HEK293 (cell line): ENCODE data around the gene TAS1R2.

Experiments
- CTCF ChIA-PET: fragments of 350-600 bp; formaldehyde crosslinking; extraction: SDS; loops from one replicate; lab custom pipeline; 2021; ENCODE audit warnings: antibody characterized with exemption; lab: Yijun Ruan, JAX
- POLR2A ChIA-PET: fragments of 300-600 bp; formaldehyde crosslinking; extraction: SDS; loops from one replicate; lab custom pipeline; 2020; ENCODE audit warnings: antibody characterized with exemption, inconsistent platforms; lab: Yijun Ruan, JAX
- H3K27ac ChIP-seq: fragments of 200-500 bp; sonication (Bioruptor generic); 2 replicates; pipeline ENCODE4 v1.5.1; 2014; ENCODE audit warnings: low read depth, low read length, control low read depth, inconsistent platforms; ENCODE audit errors: extremely low read depth
- H3K36me3 ChIP-seq, 2 experiments: fragments of 200-500 bp in 1 of 2; sonication (Bioruptor generic) in 1 of 2; 1 replicate in 1 of 2; 2 replicates in 1 of 2; pipeline ENCODE4 v1.5.1; 2014 to 2017; ENCODE audit warnings: inconsistent platforms in 2 of 2, low read length in 2 of 2; ENCODE audit not compliant: control insufficient read depth in 2 of 2, insufficient read depth in 1 of 2
- H3K4me1 ChIP-seq: fragments of 200-500 bp; sonication (Bioruptor generic); 2 replicates; pipeline ENCODE4 v1.5.1; 2014; ENCODE audit warnings: mild to moderate bottlenecking, low read length, inconsistent platforms; ENCODE audit not compliant: control insufficient read depth, insufficient read depth
- H3K4me3 ChIP-seq: 2 replicates; pipeline ENCODE4 v1.5.1; 2011; ENCODE audit warnings: low read depth, mild to moderate bottlenecking, control low read depth, low read length, moderate library complexity
- H3K9me3 ChIP-seq: fragments of 200-500 bp; sonication (Bioruptor generic); 2 replicates; pipeline ENCODE4 v1.5.1; 2014; ENCODE audit warnings: low read depth, low read length, inconsistent platforms; ENCODE audit not compliant: control insufficient read depth, insufficient read depth
- BCL6B ChIP-seq: fragments of 450-650 bp; formaldehyde crosslinking; IDR thresholded peaks from 2 replicates; pipeline ENCODE4 v1.5.1; 2017; ENCODE audit warnings: missing biosample characterization, missing genetic modification characterization
- CTCF ChIP-seq: fragments of 450-650 bp; formaldehyde crosslinking; IDR thresholded peaks from 2 replicates; pipeline ENCODE4 v1.5.1; 2016; ENCODE audit warnings: missing biosample characterization, missing genetic modification characterization
- HOXC10 ChIP-seq: sonication (generic); formaldehyde crosslinking; IDR thresholded peaks from 2 replicates; pipeline ENCODE4 v1.8.1; 2023; ENCODE audit warnings: mild to moderate bottlenecking, missing genetic modification reagents
- IKZF3 ChIP-seq: fragments of 450-650 bp; IDR thresholded peaks from 2 replicates; pipeline ENCODE4 v1.5.0; 2018; ENCODE audit warnings: missing biosample characterization, mild to moderate bottlenecking, missing genetic modification characterization, moderate library complexity
- OSR2 ChIP-seq: fragments of 450-650 bp; formaldehyde crosslinking; IDR thresholded peaks from 2 replicates; pipeline ENCODE4 v1.5.1; 2016; ENCODE audit warnings: missing biosample characterization, missing genetic modification characterization
- PRDM6 ChIP-seq: fragments of 450-650 bp; formaldehyde crosslinking; IDR thresholded peaks from 2 replicates; pipeline ENCODE4 v1.5.1; 2017; ENCODE audit warnings: missing biosample characterization, missing genetic modification characterization
- SCRT2 ChIP-seq: fragments of 450-650 bp; formaldehyde crosslinking; IDR thresholded peaks from 2 replicates; pipeline ENCODE4 v1.5.1; 2016; ENCODE audit warnings: missing biosample characterization, missing genetic modification characterization
- ZBTB20 ChIP-seq: fragments of 450-650 bp; formaldehyde crosslinking; IDR thresholded peaks from 2 replicates; pipeline ENCODE4 v1.5.1; 2016; ENCODE audit warnings: missing biosample characterization, missing genetic modification characterization
- ZBTB49 ChIP-seq: fragments of 450-650 bp; formaldehyde crosslinking; IDR thresholded peaks from 2 replicates; pipeline ENCODE4 v1.5.1; 2016; ENCODE audit warnings: missing biosample characterization, missing genetic modification characterization, low read depth
- ZNF132 ChIP-seq: fragments of 450-650 bp; formaldehyde crosslinking; IDR thresholded peaks from 2 replicates; pipeline ENCODE4 v1.5.1; 2017; ENCODE audit warnings: missing biosample characterization, missing genetic modification characterization, borderline replicate concordance
- ZNF175 ChIP-seq: fragments of 450-650 bp; formaldehyde crosslinking; IDR thresholded peaks from 2 replicates; pipeline ENCODE4 v1.5.1; 2016; ENCODE audit warnings: missing biosample characterization, missing genetic modification characterization
- ZNF19 ChIP-seq: fragments of 450-650 bp; formaldehyde crosslinking; IDR thresholded peaks from 2 replicates; pipeline ENCODE4; 2016; ENCODE audit warnings: missing biosample characterization, missing genetic modification characterization, low read depth
- ZNF221 ChIP-seq: fragments of 450-650 bp; formaldehyde crosslinking; IDR thresholded peaks from 2 replicates; pipeline ENCODE4 v1.5.1; 2017; ENCODE audit warnings: missing biosample characterization, missing genetic modification characterization, borderline replicate concordance
- ZNF239 ChIP-seq: fragments of 450-650 bp; formaldehyde crosslinking; IDR thresholded peaks from 2 replicates; pipeline ENCODE4 v1.5.1; 2016; ENCODE audit warnings: missing biosample characterization, missing genetic modification characterization
- ZNF292 ChIP-seq: fragments of 450-650 bp; formaldehyde crosslinking; IDR thresholded peaks from 2 replicates; pipeline ENCODE4 v1.5.1; 2016; ENCODE audit warnings: low read depth, missing biosample characterization, missing genetic modification characterization, borderline replicate concordance
- ZNF394 ChIP-seq: fragments of 450-650 bp; formaldehyde crosslinking; IDR thresholded peaks from 2 replicates; pipeline ENCODE4 v1.5.1; 2016; ENCODE audit warnings: missing biosample characterization, missing genetic modification characterization, mild to moderate bottlenecking, moderate library complexity, borderline replicate concordance
- ZNF488 ChIP-seq: fragments of 450-650 bp; formaldehyde crosslinking; IDR thresholded peaks from 2 replicates; pipeline ENCODE4 v1.5.1; 2016; ENCODE audit warnings: missing biosample characterization, missing genetic modification characterization
- ZNF558 ChIP-seq: fragments of 450-650 bp; formaldehyde crosslinking; IDR thresholded peaks from 2 replicates; pipeline ENCODE4 v1.5.1; 2016; ENCODE audit warnings: missing biosample characterization, missing genetic modification characterization
- ZNF600 ChIP-seq: fragments of 450-650 bp; formaldehyde crosslinking; IDR thresholded peaks from 2 replicates; pipeline ENCODE4 v1.5.1; 2016; ENCODE audit warnings: missing biosample characterization, missing genetic modification characterization
- ZNF664 ChIP-seq: fragments of 450-650 bp; formaldehyde crosslinking; IDR thresholded peaks from 2 replicates; pipeline ENCODE4 v1.5.1; 2016; ENCODE audit warnings: missing biosample characterization, missing genetic modification characterization
- ZSCAN5A ChIP-seq: fragments of 450-650 bp; formaldehyde crosslinking; IDR thresholded peaks from 2 replicates; pipeline ENCODE4 v1.5.1; 2016; ENCODE audit warnings: missing biosample characterization, missing genetic modification characterization

TAS1R2 gene

GRCh38 chr1:18878538-18879214 is 19.2 kb upstream of the TAS1R2 start:
- ChIA-PET POLR2A (no interaction called here), CTCF (interaction anchor here (0.6 to 2.2 kb wide), 3 partner anchors 31 to 303 kb away, joined by 3 to 10 read pairs (median 3); no protein-coding TSS in a partner anchor)
- Histone ChIP-seq H3K9me3 (no peaks in the 10 kb centered on the region), H3K36me3 (peaks cover 0 to 6% of the 10 kb centered on the region in 2 experiments; a peak in 1 of 3 replicates), H3K27ac (no peak overlapping the region), H3K4me1 (0 out of 2 replicates have a peak, but pooled peaks cover 2% of the 10 kb centered on the region), H3K4me3 (no peak overlapping the region)
- no peak for TF ChIP-seq ZNF175 (tag by site-specific recombination)
- TF ChIP-seq ZNF664 (tag by site-specific recombination) = no peak
- peak; percentile 98 for TF ChIP-seq ZNF239 (tag by site-specific recombination)

- ChIA-PET POLR2A (no interaction called here), CTCF (interaction anchor here (1.0 to 2.2 kb wide), 2 partner anchors 151 to 280 kb away, joined by 4 to 10 read pairs; no protein-coding TSS in a partner anchor)
- Histone ChIP-seq H3K4me1 (0 out of 2 replicates have a peak, but pooled peaks cover 2% of the 10 kb centered on the region), H3K36me3 (no peaks in the 10 kb centered on the region), H3K4me3 (no peak overlapping the region), H3K9me3 (no peaks in the 10 kb centered on the region), H3K27ac (no peak overlapping the region)
- TF ChIP-seq ZNF19 (no peak), ZNF558 (tag by site-specific recombination) (no peak), CTCF (tag by site-specific recombination) (no peak), ZNF394 (tag by site-specific recombination) (no peak), SCRT2 (tag by site-specific recombination) (no peak), BCL6B (tag by site-specific recombination) (no peak)
Measured at GRCh38 chr1:18877282-18877681, 17.8 kb upstream of the TAS1R2 start.

GRCh38 chr1:18876210-18876609 is 16.8 kb upstream of the TAS1R2 start:
- Histone ChIP-seq H3K36me3 (no peaks in the 10 kb centered on the region), H3K4me1 (0 out of 2 replicates have a peak, but pooled peaks cover 2% of the 10 kb centered on the region), H3K27ac (no peak overlapping the region), H3K9me3 (no peaks in the 10 kb centered on the region), H3K4me3 (no peak overlapping the region)
- ChIA-PET CTCF (interaction anchor here (0.8 to 3.4 kb wide), 9 partner anchors 8 to 282 kb away, joined by 3 to 37 read pairs (median 5); no protein-coding TSS in a partner anchor), POLR2A (no interaction called here)
- no peak for TF ChIP-seq ZNF132 (tag by site-specific recombination)
- TF ChIP-seq HOXC10 (CRISPR knock-in tag) = no peak
- TF ChIP-seq ZBTB20 (tag by site-specific recombination) = no peak
- TF ChIP-seq ZNF292 (tag by site-specific recombination) = no peak
- no peak for TF ChIP-seq ZNF488 (tag by site-specific recombination)
- TF ChIP-seq ZNF221 (tag by site-specific recombination) = no peak
- no peak for TF ChIP-seq ZNF600 (tag by site-specific recombination)
- no peak for TF ChIP-seq IKZF3
- no peak for TF ChIP-seq OSR2 (tag by site-specific recombination)
- TF ChIP-seq ZBTB49 (tag by site-specific recombination) = no peak
- TF ChIP-seq ZSCAN5A (tag by site-specific recombination) = no peak
- no peak for TF ChIP-seq PRDM6 (tag by site-specific recombination)
